Dedifferentiated amniotic fluid mesenchymal stem cell (primary cell): Measurements from ENCODE around the gene DSG1.
"Not testable (repeated sequence)": the region's sequence is repeated elsewhere in the genome, so short reads cannot be mapped to it uniquely, and the experiment has no call there.

ENCODE experiments used
- DNase-seq: peaks from one replicate; pipeline ENCODE4 v3.0.0-alpha.2; 2016; ENCODE audit errors: extremely low spot score

Gene DSG1

DNA sequence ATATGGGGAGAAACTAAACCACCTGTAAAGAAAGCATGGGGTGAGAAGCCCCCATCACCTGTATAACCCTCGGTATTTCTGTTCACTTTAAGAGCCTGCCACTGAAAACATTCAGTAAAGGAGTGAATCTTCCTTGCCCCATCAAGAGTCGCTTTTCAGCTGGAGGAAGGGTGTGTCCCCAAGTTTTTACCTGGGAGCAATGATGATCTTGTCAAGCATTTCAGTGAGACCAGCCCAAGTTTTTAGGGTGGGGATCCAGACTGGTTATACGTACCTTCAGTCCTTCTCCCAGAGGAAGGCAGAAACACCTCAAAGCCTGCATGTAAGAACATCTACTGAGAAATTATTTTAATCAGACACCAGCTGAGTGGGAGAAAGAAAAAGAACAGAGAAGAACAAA, at the start of gene DSG1:
Gene DSG1, plus strand, starts transcription at position 301 of the 400 bp plus-strand sequence. CDS start 141 bp downstream, outside the sequence.
- no peak for DNase-seq

DNA sequence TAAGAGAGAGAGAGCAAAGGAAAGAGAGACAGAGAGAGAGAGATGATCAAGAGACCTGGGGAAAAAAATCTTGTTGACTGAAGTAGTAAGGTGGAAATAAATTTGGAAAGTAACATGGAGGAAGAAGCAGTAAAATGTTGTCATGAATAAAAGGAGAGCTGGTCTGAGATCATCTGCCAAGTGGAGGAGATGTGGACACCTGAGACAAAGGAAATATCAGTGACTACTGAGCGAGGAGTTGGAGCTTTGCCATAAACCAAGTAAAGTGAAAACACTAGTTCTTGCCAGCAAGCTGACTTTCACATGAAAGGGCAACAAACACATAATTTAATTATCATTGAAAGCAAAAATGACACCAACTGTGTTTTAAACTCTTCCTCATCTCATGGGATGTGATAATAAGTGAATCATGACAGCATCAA, 49.0 kb upstream of the DSG1 start:
- DNase-seq, result no peak

- DNase-seq, result no peak
Observed at GRCh38 chr18:31269566-31269965, 48.4 kb upstream of the DSG1 start.

DNA sequence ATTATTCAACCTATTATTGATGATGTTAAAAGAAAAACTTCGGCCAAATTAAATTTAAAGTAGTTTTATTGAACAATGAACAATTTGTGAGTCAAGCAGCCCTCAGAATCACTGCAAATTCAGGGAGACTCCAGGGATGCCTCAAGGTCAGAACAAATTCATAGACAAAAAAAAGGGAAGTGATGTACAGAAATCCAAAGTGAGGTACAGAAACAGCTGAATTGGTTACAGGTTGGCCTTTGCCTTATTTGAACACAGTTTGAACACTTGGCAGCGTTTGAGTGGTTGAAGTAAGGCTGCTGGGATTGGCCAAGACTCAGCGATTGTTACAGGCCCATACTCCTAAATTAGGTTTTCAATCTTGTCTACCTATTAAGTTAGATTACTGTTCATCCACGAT, 47.4 kb upstream of the DSG1 start:
- DNase-seq, result no peak

GRCh38 chr18:31273812-31274527, 44.0 kb upstream of the DSG1 start:
- no peak for DNase-seq

DNA sequence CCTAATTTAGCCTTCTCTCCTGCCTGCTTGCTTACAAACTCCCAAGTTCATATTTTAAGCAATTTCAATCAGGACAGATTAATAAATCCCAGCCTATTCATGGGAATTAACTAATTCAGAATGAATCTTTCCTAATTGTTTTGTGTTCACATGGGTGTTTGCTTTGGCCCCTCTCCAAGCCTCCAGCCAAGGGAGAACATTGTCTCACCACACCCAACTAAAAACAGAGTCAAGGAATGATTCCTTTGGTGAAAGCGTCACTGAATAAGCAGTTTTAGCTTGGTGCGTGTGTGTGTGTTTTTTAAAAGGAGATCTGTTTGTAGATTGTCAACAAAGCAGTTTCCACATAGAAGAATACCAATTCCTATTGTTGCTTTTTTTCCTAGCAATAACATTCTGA, 43.0 kb upstream of the DSG1 start:
- DNase-seq, result no peak

- no peak for DNase-seq
Observed at GRCh38 chr18:31275722-31276463, 42.1 kb upstream of the DSG1 start.

GRCh38 chr18:31278609-31279071, 39.3 kb upstream of the DSG1 start:
- no peak for DNase-seq

DNA sequence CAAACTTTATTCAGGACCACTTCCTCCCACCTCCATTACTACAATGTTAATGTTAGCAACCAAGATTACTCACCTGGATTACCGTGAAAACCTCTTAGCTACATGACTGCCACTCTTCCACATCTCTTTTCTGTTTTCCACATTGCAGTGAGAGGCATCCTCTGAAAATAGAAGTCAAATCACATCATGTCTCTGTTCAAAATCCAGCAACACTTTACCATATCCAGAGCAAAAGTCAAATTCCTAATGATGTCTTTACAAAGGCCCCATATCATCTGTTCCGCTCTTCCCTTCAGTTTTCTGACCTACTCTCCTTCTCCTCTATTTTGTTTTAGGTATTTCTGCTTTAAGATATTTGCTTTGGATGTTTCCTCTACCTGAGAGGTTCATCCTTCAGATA, 37.5 kb upstream of the DSG1 start:
- DNase-seq, result no peak

GRCh38 chr18:31281437-31281836, 36.5 kb upstream of the DSG1 start:
- DNase-seq, result no peak

DNA sequence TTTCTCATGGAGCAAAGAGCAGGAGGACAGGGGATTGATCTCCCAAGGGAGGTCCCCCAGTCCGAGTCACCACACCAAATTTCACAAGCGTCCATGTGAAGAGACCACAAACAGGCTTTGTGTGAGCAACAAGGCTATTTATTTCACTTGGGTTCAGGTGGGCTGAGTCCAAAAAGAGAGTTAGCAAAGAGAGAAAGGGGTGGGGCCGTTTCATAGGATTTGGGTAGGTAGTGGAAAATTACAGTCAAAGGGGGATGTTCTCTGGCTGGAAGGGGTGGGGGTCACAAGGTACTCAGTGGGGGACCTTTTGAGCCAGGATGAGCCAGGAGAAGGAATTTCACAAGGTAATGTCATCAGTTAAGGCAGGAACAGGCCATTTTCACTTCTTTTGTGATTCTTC, 28.5 kb upstream of the DSG1 start:
- not testable (repeated sequence) for DNase-seq

- DNase-seq, result no peak
Observed at GRCh38 chr18:31291688-31292087, 26.3 kb upstream of the DSG1 start.

GRCh38 chr18:31294199-31294747, 23.7 kb upstream of the DSG1 start:
- DNase-seq, result no peak

- DNase-seq, result no peak
Observed at GRCh38 chr18:31297248-31297647, 20.7 kb upstream of the DSG1 start.

DNA sequence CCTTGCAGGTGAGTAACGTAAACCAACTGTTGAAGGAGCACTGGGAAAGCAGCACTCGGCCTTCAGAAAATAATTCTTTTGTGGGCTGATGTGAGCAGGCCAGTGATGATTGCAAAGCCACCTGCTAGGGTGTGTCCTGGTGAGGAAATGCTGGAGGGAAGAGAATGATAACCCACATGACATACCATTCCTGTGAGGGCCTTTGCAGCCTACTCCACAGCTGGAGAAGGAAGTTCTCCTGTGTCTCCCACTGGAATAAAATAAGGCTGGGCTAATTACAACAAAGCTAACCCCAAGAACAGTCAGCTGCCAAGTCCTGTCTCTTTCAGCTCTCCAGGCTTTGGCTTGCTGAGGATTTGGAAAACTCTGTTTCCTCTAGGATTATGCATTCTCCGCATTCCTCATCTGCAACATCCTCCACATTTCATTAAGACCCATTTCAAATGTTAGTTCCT, 16.7 kb upstream of the DSG1 start:
- no peak for DNase-seq

DNA sequence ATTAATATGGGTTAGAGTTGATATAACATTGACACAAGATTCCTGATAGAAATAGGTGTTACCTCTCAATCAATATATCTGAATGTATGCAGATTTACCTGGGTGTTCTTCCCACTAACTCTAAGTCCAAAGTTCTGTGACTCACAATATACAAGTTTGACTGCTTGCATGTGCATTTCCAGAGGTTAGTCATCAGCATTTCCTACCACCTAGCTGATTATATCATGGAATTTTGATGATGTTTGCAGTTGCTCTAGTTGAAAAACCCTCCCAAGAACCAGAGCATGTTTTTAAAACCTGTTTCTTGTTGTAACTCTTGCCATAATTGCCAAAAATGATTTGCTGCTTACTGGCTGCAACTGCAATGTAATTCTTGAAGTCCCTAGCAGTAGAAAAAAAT, 15.0 kb upstream of the DSG1 start:
- DNase-seq, result no peak

- DNase-seq, result no peak
Observed at GRCh38 chr18:31303771-31304170, 14.2 kb upstream of the DSG1 start.

GRCh38 chr18:31309115-31309514, 8.8 kb upstream of the DSG1 start:
- no peak for DNase-seq

- no peak for DNase-seq
Observed at GRCh38 chr18:31316974-31317373, 986 bp upstream of the DSG1 start.

- DNase-seq, result no peak
Observed at GRCh38 chr18:31321719-31322118, 3.8 kb downstream of the DSG1 start.

- no peak for DNase-seq
Observed at GRCh38 chr18:31325051-31325450, 7.1 kb downstream of the DSG1 start.

GRCh38 chr18:31329787-31330438, 12.0 kb downstream of the DSG1 start:
- no peak for DNase-seq
